WTC11 (cell line): ENCODE measurements around the gene GFOD2. TPM values are rescaled to one million over a fixed set of nuclear protein-coding genes. Genes with fewer than 3 reads are reported as not detected.

Source experiments
- ATAC-seq: fragments of 200-7000 bp; cut with Tn5 transposase; 2 replicates; pipeline ENCODE4 v1.10.0; 2021; ENCODE audit warnings: mild to moderate bottlenecking, moderate library complexity
- CTCF ChIA-PET: fragments of 300-600 bp; sonication (Branson Sonifier 250); formaldehyde crosslinking; loops from one replicate; lab custom pipeline; 2021; ENCODE audit warnings: antibody characterized with exemption; lab: Charles Lee
- POLR2A ChIA-PET: fragments of 350-600 bp; sonication (Branson Sonifier 250); formaldehyde crosslinking; loops from one replicate; lab custom pipeline; 2021; ENCODE audit warnings: antibody characterized with exemption; lab: Charles Lee
- DNase-seq: peaks from one replicate; pipeline ENCODE4 v3.0.0; 2021; ENCODE audit warnings: low spot score
- H3K27ac Mint-ChIP-seq: 2 replicates; pipeline ENCODE4 v1.8.0; 2021; ENCODE audit warnings: mixed read lengths
- H3K27me3 Mint-ChIP-seq: 2 replicates; pipeline ENCODE4 v1.8.0; 2021; ENCODE audit warnings: low read depth, mild to moderate bottlenecking, moderate library complexity, mixed read lengths
- H3K36me3 Mint-ChIP-seq: 2 replicates; pipeline ENCODE4 v1.8.0; 2021; ENCODE audit warnings: mixed read lengths
- H3K4me1 Mint-ChIP-seq: 2 replicates; pipeline ENCODE4 v1.8.0; 2022; ENCODE audit warnings: mixed read lengths
- H3K4me3 Mint-ChIP-seq: 2 replicates; pipeline ENCODE4 v1.8.0; 2021; ENCODE audit warnings: mild to moderate bottlenecking, moderate library complexity, mixed read lengths
- H3K9me3 Mint-ChIP-seq: 2 replicates; pipeline ENCODE4 v1.8.0; 2021; ENCODE audit warnings: mixed read lengths
- NFATC4 ChIP-seq: fragments of 250-450 bp; sonication (Bioruptor Pico); IDR thresholded peaks from 2 replicates; pipeline ENCODE4 v1.9.0; 2021; ENCODE audit warnings: mild to moderate bottlenecking
- SOX15 ChIP-seq: fragments of 250-450 bp; sonication (Bioruptor Pico); IDR thresholded peaks from 2 replicates; pipeline ENCODE4 v1.9.0; 2021; ENCODE audit warnings: mild to moderate bottlenecking
- SP1 ChIP-seq: sonication (generic); formaldehyde crosslinking; conservative IDR thresholded peaks from 2 replicates; pipeline ENCODE4 v1.8.1; 2022; ENCODE audit warnings: missing genetic modification reagents
- TEAD1 ChIP-seq: sonication (generic); formaldehyde crosslinking; IDR thresholded peaks from 2 replicates; pipeline ENCODE4 v1.8.0; 2022; ENCODE audit warnings: mild to moderate bottlenecking, missing genetic modification reagents
- TEAD4 ChIP-seq: sonication (generic); formaldehyde crosslinking; IDR thresholded peaks from 2 replicates; pipeline ENCODE4 v1.8.0; 2022; ENCODE audit warnings: mild to moderate bottlenecking, missing genetic modification reagents
- TP53 ChIP-seq: sonication (generic); formaldehyde crosslinking; IDR thresholded peaks from 2 replicates; pipeline ENCODE4 v1.8.1; 2023; ENCODE audit warnings: mild to moderate bottlenecking, missing genetic modification reagents
- ZNF219 ChIP-seq: sonication (generic); formaldehyde crosslinking; IDR thresholded peaks from 2 replicates; pipeline ENCODE4 v1.8.0; 2023; ENCODE audit warnings: missing genetic modification reagents, mild to moderate bottlenecking, borderline replicate concordance
- ZNF232 ChIP-seq: sonication (generic); formaldehyde crosslinking; IDR thresholded peaks from 2 replicates; pipeline ENCODE4 v1.8.0; 2022; ENCODE audit warnings: mild to moderate bottlenecking, missing genetic modification reagents
- ZNF423 ChIP-seq: fragments of 250-450 bp; sonication (Bioruptor Pico); IDR thresholded peaks from 2 replicates; pipeline ENCODE4 v2.1.2; 2022; ENCODE audit warnings: mild to moderate bottlenecking, moderate library complexity
- total RNA-seq: library from RNA; stranded (reverse); gene quantifications from 3 replicates; pipeline ENCODE4 v1.2.3, GENCODE V29; 2021
- TF ChIP-seq, protein P1 (sequence below): sonication (generic); formaldehyde crosslinking; IDR thresholded peaks from 2 replicates; pipeline ENCODE4 v1.8.0; 2022; ENCODE audit warnings: mild to moderate bottlenecking, missing genetic modification reagents
- TF ChIP-seq, protein P2 (sequence below): sonication (generic); formaldehyde crosslinking; IDR thresholded peaks from 2 replicates; pipeline ENCODE4 v1.8.1; 2023; ENCODE audit warnings: mild to moderate bottlenecking, missing genetic modification reagents, borderline replicate concordance
- TF ChIP-seq, protein P3 (sequence below): fragments of 250-450 bp; sonication (Bioruptor Pico); IDR thresholded peaks from 2 replicates; pipeline ENCODE4 v1.9.0; 2021; ENCODE audit warnings: moderate library complexity, mild to moderate bottlenecking, inconsistent platforms, borderline replicate concordance
- TF ChIP-seq, protein P4 (sequence below): sonication (generic); formaldehyde crosslinking; IDR thresholded peaks from 2 replicates; pipeline ENCODE4 v1.8.0; 2023; ENCODE audit warnings: mild to moderate bottlenecking, missing genetic modification reagents
- TF ChIP-seq, protein P5 (sequence below): sonication (generic); formaldehyde crosslinking; IDR thresholded peaks from 2 replicates; pipeline ENCODE4 v1.8.1; 2023; ENCODE audit warnings: mild to moderate bottlenecking, missing genetic modification reagents, moderate library complexity
- TF ChIP-seq, protein P6 (sequence below): sonication (generic); formaldehyde crosslinking; IDR thresholded peaks from 2 replicates; pipeline ENCODE4 v1.8.1; 2022; ENCODE audit warnings: mild to moderate bottlenecking, moderate library complexity, missing genetic modification reagents

GFOD2 gene
- total RNA-seq, 1 experiment from 2014 or later = 29.5 TPM

DNA sequence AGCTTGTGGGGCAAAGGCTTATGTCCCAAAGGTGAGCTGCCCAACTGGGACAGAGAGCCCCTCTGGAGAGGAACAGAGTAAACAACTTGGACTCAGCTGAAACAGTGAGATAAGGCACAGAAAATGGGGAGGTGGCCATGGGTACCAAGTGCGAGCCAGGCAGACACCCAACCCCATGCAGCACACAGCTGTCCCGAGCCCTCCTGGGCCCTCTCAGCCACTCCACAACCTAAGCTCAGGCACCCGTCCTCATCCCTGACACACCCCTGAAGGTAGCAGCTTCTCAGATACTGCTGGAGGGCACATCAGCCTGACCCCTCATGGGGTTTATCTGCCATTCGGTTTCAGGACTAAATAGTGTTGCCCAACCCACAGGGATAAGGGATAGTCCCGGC lies 4.8 kb upstream of the GFOD2 start (continued):
- TF ChIP-seq SOX15 = no peak

DNA sequence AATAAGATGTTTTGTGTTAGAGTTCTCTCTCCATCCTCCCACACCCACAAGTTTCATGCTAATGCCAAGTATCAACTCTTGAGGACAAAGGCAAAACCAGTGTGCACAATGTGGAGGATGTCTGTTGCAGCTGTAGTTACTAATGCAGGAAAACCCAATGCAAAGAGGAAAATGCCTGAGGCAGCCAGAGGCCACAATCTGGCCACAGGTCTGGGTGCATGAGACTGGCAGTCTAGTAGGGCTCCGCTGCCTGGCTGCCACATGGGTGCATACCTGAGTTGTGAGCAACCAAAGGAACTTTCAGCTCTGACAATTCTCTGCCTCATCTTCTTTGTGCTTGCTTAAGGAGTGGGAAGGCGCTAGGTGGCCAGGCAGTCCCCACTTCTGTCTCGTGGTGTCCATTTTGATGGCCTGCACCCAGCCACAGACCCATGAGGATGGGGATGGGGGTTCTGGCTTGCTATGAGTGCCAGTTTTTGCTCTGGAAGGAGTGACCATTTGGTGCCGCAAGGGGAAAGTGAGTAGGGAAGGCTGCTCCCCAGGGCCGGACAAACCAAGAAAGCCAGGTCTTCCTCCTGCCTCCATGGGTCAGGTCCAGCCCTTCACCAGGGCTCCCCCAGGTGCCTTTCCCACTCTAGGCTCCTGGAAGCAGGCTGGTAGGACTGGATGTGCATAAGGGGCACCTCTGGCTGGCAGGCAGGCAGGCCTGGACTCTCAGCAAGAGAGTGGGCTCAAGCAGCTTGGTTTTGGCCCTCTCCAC lies 4.2 kb upstream of the GFOD2 start:
- no peaks in the 10 kb centered on the region for H3K27me3 Mint-ChIP-seq
- no peak for DNase-seq
- peaks cover 12% of the 10 kb centered on the region for H3K4me1 Mint-ChIP-seq
- no peak for ATAC-seq
- POLR2A ChIA-PET = no interaction called here
- H3K4me3 Mint-ChIP-seq = no peak overlapping the region
- TF ChIP-seq NFATC4 (CRISPR knock-in tag) = no peak
- TF ChIP-seq, protein P1, sequence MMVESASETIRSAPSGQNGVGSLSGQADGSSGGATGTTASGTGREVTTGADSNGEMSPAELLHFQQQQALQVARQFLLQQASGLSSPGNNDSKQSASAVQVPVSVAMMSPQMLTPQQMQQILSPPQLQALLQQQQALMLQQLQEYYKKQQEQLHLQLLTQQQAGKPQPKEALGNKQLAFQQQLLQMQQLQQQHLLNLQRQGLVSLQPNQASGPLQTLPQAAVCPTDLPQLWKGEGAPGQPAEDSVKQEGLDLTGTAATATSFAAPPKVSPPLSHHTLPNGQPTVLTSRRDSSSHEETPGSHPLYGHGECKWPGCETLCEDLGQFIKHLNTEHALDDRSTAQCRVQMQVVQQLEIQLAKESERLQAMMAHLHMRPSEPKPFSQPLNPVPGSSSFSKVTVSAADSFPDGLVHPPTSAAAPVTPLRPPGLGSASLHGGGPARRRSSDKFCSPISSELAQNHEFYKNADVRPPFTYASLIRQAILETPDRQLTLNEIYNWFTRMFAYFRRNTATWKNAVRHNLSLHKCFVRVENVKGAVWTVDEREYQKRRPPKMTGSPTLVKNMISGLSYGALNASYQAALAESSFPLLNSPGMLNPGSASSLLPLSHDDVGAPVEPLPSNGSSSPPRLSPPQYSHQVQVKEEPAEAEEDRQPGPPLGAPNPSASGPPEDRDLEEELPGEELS (CRISPR knock-in tag) = no peak
- no peak for TF ChIP-seq TEAD4 (CRISPR knock-in tag)
- no peak for TF ChIP-seq ZNF219 (CRISPR knock-in tag)
- no peak for TF ChIP-seq ZNF232 (CRISPR knock-in tag)
- TF ChIP-seq, all 79 proteins: peak for 0
- peaks cover 2% of the 10 kb centered on the region; the same call in 1 of the 2 replicates for H3K36me3 Mint-ChIP-seq
- CTCF ChIA-PET = interaction anchor here (3.9 kb wide), 1 partner anchor 93 kb away, joined by 10 read pairs; no protein-coding TSS in a partner anchor
- peak overlapping the region; percentile 70; the same call in 1 of the 2 replicates for H3K27ac Mint-ChIP-seq
- H3K9me3 Mint-ChIP-seq = no peaks in the 10 kb centered on the region

DNA sequence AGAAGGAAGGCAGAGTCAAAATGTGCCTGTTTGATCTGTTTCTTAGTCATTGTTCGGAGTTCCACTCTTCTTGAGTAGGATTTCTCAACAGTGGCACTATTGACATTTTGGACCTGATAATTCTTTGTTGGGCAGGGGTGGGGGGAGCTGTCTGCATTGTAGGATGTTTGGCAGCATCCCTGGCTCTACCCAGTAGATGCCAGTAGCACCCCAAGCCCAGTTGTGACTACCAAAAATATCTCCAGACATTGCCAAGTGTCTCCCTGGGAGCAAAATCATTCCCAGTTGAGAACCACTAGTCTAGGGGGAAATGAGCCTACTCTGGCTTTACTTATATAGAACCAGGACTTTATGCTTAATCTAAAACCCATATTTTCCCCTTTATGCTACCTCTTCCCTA lies 1.1 kb upstream of the GFOD2 start:
- CTCF ChIA-PET = interaction anchor here (1.0 to 3.7 kb wide), 3 partner anchors 57 to 96 kb away, joined by 6 to 18 read pairs (median 12); partner anchors contain the start of genes RANBP10 and TSNAXIP1
- peaks cover 19% of the 10 kb centered on the region for H3K4me1 Mint-ChIP-seq
- no peak for ATAC-seq
- TF ChIP-seq ZNF423 (CRISPR knock-in tag) (no peak), SP1 (CRISPR knock-in tag) (no peak), TP53 (CRISPR knock-in tag) (no peak), TEAD1 (CRISPR knock-in tag) (no peak)
- TF ChIP-seq, protein P2, sequence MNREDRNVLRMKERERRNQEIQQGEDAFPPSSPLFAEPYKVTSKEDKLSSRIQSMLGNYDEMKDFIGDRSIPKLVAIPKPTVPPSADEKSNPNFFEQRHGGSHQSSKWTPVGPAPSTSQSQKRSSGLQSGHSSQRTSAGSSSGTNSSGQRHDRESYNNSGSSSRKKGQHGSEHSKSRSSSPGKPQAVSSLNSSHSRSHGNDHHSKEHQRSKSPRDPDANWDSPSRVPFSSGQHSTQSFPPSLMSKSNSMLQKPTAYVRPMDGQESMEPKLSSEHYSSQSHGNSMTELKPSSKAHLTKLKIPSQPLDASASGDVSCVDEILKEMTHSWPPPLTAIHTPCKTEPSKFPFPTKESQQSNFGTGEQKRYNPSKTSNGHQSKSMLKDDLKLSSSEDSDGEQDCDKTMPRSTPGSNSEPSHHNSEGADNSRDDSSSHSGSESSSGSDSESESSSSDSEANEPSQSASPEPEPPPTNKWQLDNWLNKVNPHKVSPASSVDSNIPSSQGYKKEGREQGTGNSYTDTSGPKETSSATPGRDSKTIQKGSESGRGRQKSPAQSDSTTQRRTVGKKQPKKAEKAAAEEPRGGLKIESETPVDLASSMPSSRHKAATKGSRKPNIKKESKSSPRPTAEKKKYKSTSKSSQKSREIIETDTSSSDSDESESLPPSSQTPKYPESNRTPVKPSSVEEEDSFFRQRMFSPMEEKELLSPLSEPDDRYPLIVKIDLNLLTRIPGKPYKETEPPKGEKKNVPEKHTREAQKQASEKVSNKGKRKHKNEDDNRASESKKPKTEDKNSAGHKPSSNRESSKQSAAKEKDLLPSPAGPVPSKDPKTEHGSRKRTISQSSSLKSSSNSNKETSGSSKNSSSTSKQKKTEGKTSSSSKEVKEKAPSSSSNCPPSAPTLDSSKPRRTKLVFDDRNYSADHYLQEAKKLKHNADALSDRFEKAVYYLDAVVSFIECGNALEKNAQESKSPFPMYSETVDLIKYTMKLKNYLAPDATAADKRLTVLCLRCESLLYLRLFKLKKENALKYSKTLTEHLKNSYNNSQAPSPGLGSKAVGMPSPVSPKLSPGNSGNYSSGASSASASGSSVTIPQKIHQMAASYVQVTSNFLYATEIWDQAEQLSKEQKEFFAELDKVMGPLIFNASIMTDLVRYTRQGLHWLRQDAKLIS (CRISPR knock-in tag) = no peak
- TF ChIP-seq, protein P3, sequence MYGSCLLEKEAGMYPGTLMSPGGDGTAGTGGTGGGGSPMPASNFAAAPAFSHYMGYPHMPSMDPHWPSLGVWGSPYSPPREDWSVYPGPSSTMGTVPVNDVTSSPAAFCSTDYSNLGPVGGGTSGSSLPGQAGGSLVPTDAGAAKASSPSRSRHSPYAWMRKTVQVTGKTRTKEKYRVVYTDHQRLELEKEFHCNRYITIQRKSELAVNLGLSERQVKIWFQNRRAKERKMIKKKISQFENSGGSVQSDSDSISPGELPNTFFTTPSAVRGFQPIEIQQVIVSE (CRISPR knock-in tag) = no peak
- TF ChIP-seq, protein P4, sequence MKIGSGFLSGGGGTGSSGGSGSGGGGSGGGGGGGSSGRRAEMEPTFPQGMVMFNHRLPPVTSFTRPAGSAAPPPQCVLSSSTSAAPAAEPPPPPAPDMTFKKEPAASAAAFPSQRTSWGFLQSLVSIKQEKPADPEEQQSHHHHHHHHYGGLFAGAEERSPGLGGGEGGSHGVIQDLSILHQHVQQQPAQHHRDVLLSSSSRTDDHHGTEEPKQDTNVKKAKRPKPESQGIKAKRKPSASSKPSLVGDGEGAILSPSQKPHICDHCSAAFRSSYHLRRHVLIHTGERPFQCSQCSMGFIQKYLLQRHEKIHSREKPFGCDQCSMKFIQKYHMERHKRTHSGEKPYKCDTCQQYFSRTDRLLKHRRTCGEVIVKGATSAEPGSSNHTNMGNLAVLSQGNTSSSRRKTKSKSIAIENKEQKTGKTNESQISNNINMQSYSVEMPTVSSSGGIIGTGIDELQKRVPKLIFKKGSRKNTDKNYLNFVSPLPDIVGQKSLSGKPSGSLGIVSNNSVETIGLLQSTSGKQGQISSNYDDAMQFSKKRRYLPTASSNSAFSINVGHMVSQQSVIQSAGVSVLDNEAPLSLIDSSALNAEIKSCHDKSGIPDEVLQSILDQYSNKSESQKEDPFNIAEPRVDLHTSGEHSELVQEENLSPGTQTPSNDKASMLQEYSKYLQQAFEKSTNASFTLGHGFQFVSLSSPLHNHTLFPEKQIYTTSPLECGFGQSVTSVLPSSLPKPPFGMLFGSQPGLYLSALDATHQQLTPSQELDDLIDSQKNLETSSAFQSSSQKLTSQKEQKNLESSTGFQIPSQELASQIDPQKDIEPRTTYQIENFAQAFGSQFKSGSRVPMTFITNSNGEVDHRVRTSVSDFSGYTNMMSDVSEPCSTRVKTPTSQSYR (CRISPR knock-in tag) = no peak
- TF ChIP-seq, protein P5, sequence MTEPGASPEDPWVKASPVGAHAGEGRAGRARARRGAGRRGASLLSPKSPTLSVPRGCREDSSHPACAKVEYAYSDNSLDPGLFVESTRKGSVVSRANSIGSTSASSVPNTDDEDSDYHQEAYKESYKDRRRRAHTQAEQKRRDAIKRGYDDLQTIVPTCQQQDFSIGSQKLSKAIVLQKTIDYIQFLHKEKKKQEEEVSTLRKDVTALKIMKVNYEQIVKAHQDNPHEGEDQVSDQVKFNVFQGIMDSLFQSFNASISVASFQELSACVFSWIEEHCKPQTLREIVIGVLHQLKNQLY = no peak
- TF ChIP-seq, protein P6, sequence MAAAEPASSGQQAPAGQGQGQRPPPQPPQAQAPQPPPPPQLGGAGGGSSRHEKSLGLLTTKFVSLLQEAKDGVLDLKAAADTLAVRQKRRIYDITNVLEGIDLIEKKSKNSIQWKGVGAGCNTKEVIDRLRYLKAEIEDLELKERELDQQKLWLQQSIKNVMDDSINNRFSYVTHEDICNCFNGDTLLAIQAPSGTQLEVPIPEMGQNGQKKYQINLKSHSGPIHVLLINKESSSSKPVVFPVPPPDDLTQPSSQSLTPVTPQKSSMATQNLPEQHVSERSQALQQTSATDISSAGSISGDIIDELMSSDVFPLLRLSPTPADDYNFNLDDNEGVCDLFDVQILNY (CRISPR knock-in tag) = no peak
- TF ChIP-seq, all 79 proteins: peak for 0
- no peak for DNase-seq
- H3K27ac Mint-ChIP-seq = no peak overlapping the region
- POLR2A ChIA-PET = no interaction called here
- no peaks in the 10 kb centered on the region for H3K9me3 Mint-ChIP-seq
- no peaks in the 10 kb centered on the region for H3K36me3 Mint-ChIP-seq
- H3K27me3 Mint-ChIP-seq = no peaks in the 10 kb centered on the region
- peak overlapping the region; percentile 91 for H3K4me3 Mint-ChIP-seq
